Measurements from ENCODE around the gene AADACL3. TPM values are rescaled to one million over a fixed set of nuclear protein-coding genes. Genes with fewer than 3 reads are reported as not detected.

The AADACL3 gene
- total and polyA plus RNA-seq, 10 of the 15 experiments (the other 5 are each of a cell fraction or from before 2014, with no cell fraction given), result not detected

DNA sequence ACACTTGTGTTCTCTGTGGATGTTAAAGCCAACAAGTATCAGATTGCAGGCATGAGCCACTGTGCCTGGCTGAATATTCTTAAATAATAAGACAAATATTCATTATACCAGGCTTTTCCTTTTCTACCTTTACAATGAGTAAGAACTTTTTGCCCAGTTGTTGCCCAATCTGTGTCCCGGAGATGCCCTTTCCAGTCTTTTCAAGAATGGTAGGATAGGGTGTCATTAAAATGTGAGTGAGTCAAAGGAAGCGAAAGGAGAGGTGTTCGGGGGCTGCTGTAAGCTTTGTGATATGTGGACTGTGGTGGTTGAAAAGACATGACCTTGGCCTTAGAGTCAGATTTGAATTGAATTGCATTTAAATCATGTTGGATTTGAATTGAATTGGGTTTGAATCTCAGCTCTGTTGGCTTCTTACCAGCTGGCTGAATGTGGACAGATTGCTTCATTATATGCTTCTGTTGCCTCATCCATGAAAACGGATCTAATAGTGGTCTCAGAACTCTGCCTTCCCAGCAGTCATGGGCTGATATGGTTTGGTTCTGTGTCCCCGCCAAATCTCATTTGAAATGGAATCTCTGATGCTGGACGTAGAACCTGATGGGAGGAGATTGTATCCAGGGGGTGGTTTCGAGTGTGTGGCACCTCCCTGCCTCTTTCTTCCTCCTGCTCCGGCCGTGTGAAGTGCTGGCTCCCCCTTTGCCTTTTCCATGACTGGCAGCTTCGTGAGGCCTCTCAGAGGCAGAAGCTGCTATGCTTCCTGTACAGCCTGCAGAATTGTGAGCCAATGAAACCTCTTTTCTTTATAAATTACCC, 22.7 kb upstream of the AADACL3 start (continued):
- TF ChIP-seq CUX1 (IDR thresholded peaks at IDR 0.05; ENCODE audit: insufficient replicate concordance, low read depth, low read length) (no peak), SPI1 (IDR thresholded peaks at IDR 0.05; ENCODE audit: borderline replicate concordance, insufficient read depth, low read depth, low read length) (no peak), SP1 (IDR thresholded peaks at IDR 0.05; ENCODE audit: low read depth, low read length) (no peak), HDAC6 (IDR thresholded peaks at IDR 0.05; ENCODE audit: unreplicated experiment) (no peak), YY1 (IDR thresholded peaks at IDR 0.05; ENCODE audit: low read depth, low read length) (no peak), CEBPB (IDR thresholded peaks at IDR 0.05; ENCODE audit: borderline replicate concordance in 1 of 2, low read depth in 2 of 2, low read length in 2 of 2) (no peak)
- TF ChIP-seq, protein P1, sequence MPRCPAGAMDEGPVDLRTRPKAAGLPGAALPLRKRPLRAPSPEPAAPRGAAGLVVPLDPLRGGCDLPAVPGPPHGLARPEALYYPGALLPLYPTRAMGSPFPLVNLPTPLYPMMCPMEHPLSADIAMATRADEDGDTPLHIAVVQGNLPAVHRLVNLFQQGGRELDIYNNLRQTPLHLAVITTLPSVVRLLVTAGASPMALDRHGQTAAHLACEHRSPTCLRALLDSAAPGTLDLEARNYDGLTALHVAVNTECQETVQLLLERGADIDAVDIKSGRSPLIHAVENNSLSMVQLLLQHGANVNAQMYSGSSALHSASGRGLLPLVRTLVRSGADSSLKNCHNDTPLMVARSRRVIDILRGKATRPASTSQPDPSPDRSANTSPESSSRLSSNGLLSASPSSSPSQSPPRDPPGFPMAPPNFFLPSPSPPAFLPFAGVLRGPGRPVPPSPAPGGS (IDR thresholded peaks at IDR 0.05; ENCODE audit: borderline replicate concordance, insufficient read depth, low read depth, low read length, poor library complexity, severe bottlenecking), result no peak

Data from GM12878 (cell line).